GM12878 (cell line): ENCODE data around the gene DUSP7. TPM values are rescaled to one million over a fixed set of nuclear protein-coding genes. Genes with fewer than 3 reads are reported as not detected.

Experiments used
- ATAC-seq: fragments of 200-7000 bp; cut with Tn5 transposase; 3 replicates; pipeline ENCODE4 v1.9.1; 2020; ENCODE audit warnings: mild to moderate bottlenecking, moderate library complexity
- BruUV-seq: library from RNA; stranded (reverse); fragments of 400-500 nt; replicated peaks from 2 replicates; lab custom pipeline; 2021; lab: Mats Ljungman, UMichigan
- CTCF ChIA-PET: fragments of 300-600 bp; sonication (Branson Sonifier 250); formaldehyde crosslinking; extraction: SDS; loops from one replicate; lab custom pipeline; 2021; ENCODE audit warnings: inconsistent platforms; lab: Yijun Ruan, JAX
- POLR2A ChIA-PET: fragments of 350-600 bp; formaldehyde crosslinking; extraction: SDS; loops from one replicate; lab custom pipeline; 2021; ENCODE audit warnings: inconsistent platforms; lab: Charles Lee
- RAD21 ChIA-PET: fragments of 300-600 bp; sonication (Branson Sonifier 250); formaldehyde crosslinking; loops from one replicate; lab custom pipeline; 2023; ENCODE audit warnings: antibody characterized with exemption; ENCODE audit not compliant: unreplicated experiment; lab: Charles Lee
- SMC1A ChIA-PET: fragments of 300-600 bp; sonication (Branson Sonifier 250); formaldehyde crosslinking; loops from one replicate; lab custom pipeline; 2023; ENCODE audit not compliant: unreplicated experiment, uncharacterized antibody; lab: Charles Lee
- DNase-seq: peaks from one replicate; pipeline ENCODE4 v3.0.0-alpha.2; 2011; ENCODE audit warnings: low read depth, low spot score
- FAIRE-seq: peaks from 3 replicates; lab custom pipeline; 2011; peaks lifted over from hg19 to GRCh38; lab: Jason Lieb, UNC
- H2AFZ ChIP-seq: 2 replicates; pipeline ENCODE4 v1.6.0; 2011; ENCODE audit warnings: low read depth, low read length, control low read depth; ENCODE audit not compliant: control insufficient read depth
- H3K27ac ChIP-seq: 2 replicates; pipeline ENCODE4 v1.5.1; 2011; ENCODE audit warnings: control low read depth; ENCODE audit not compliant: control insufficient read depth, insufficient read depth
- H3K27me3 ChIP-seq, 2 experiments: replicated peaks in 1 of 2; 2 replicates each; pipeline versions ENCODE4 v1.6.0 to v1.6.1; 2011; ENCODE audit warnings: low read length in 1 of 2; ENCODE audit not compliant: control insufficient read depth in 2 of 2, insufficient read depth in 2 of 2
- H3K36me3 ChIP-seq, 2 experiments: 2 replicates each; pipeline ENCODE4 v1.5.1; 2011; ENCODE audit warnings: low read length in 1 of 2; ENCODE audit not compliant: control insufficient read depth in 2 of 2, insufficient read depth in 2 of 2
- H3K4me1 ChIP-seq: 2 replicates; pipeline ENCODE4 v1.6.1; 2011; ENCODE audit warnings: mild to moderate bottlenecking, low read length, moderate library complexity, mixed read lengths; ENCODE audit not compliant: control insufficient read depth, insufficient read depth
- H3K4me2 ChIP-seq: 2 replicates; pipeline ENCODE4 v1.6.0; 2011; ENCODE audit warnings: control low read depth; ENCODE audit not compliant: control insufficient read depth, insufficient read depth
- H3K4me3 ChIP-seq: fragments of 200-600 bp; sonication (generic); 2 replicates; pipeline ENCODE4 v1.5.1; 2016
- H3K79me2 ChIP-seq: 2 replicates; pipeline ENCODE4 v1.6.0; 2011; ENCODE audit warnings: low read length; ENCODE audit not compliant: control insufficient read depth, insufficient read depth
- H3K9ac ChIP-seq: 2 replicates; pipeline ENCODE4 v1.8.0; 2011; ENCODE audit warnings: low read length, control low read depth, mixed read lengths; ENCODE audit not compliant: control insufficient read depth, insufficient read depth
- H3K9me3 ChIP-seq: replicated peaks from 3 replicates; pipeline ENCODE4 v1.5.1; 2011; ENCODE audit warnings: mild to moderate bottlenecking, low read length; ENCODE audit not compliant: control insufficient read depth, insufficient read depth
- H4K20me1 ChIP-seq: 2 replicates; pipeline ENCODE4 v1.6.0; 2011; ENCODE audit not compliant: control insufficient read depth, insufficient read depth
- BACH1 ChIP-seq: fragments of 450-650 bp; IDR thresholded peaks from 2 replicates; pipeline ENCODE4 v1.6.1; 2017; ENCODE audit warnings: mild to moderate bottlenecking, borderline replicate concordance
- CBFB ChIP-seq: IDR thresholded peaks from 2 replicates; pipeline ENCODE4 v1.6.1; 2016; ENCODE audit warnings: antibody characterized with exemption, low read depth
- CHD1 ChIP-seq: IDR thresholded peaks from 2 replicates; pipeline ENCODE4 v1.6.1; 2012; ENCODE audit warnings: low read depth, low read length, improper control_type of control experiment
- CHD4 ChIP-seq: fragments of 200-600 bp; sonication (generic); IDR thresholded peaks from 2 replicates; pipeline ENCODE4 v1.6.1; 2016; ENCODE audit warnings: mild to moderate bottlenecking
- EZH2 ChIP-seq: IDR thresholded peaks from 2 replicates; pipeline ENCODE4 v1.6.1; 2012; ENCODE audit warnings: low read depth, mild to moderate bottlenecking, control low read depth, inconsistent platforms, low read length, borderline replicate concordance; ENCODE audit not compliant: control insufficient read depth
- FOS ChIP-seq: IDR thresholded peaks from 3 replicates; pipeline ENCODE4 v1.6.1; 2011; ENCODE audit warnings: borderline replicate concordance; ENCODE audit not compliant: insufficient read length; ENCODE audit errors: extremely low read depth
- LARP7 ChIP-seq: fragments of 450-650 bp; IDR thresholded peaks from 2 replicates; pipeline ENCODE4 v1.6.1; 2017; ENCODE audit warnings: mild to moderate bottlenecking
- NRF1 ChIP-seq: conservative IDR thresholded peaks from 2 replicates; pipeline ENCODE4 v1.6.1; 2011; ENCODE audit warnings: mild to moderate bottlenecking, low read depth, low read length, improper control_type of control experiment
- PKNOX1 ChIP-seq: fragments of 450-650 bp; IDR thresholded peaks from 2 replicates; pipeline ENCODE4 v1.6.1; 2016; ENCODE audit warnings: mild to moderate bottlenecking
- POLR2AphosphoS2 ChIP-seq: IDR thresholded peaks from 2 replicates; pipeline ENCODE4 v1.6.1; 2011; ENCODE audit warnings: low read depth, mild to moderate bottlenecking, low read length, improper control_type of control experiment, moderate library complexity
- RFX5 ChIP-seq: IDR thresholded peaks from 2 replicates; pipeline ENCODE4 v1.6.1; 2011; ENCODE audit warnings: low read depth, low read length, improper control_type of control experiment
- SIN3A ChIP-seq: IDR thresholded peaks from 2 replicates; pipeline ENCODE4 v1.6.1; 2012; ENCODE audit warnings: low read depth, low read length, improper control_type of control experiment
- TCF7 ChIP-seq: IDR thresholded peaks from 2 replicates; pipeline ENCODE4 v1.6.1; 2014; ENCODE audit warnings: antibody characterized with exemption, borderline replicate concordance
- USF1 ChIP-seq: IDR thresholded peaks from 2 replicates; pipeline ENCODE4 v1.6.1; 2011; ENCODE audit warnings: borderline replicate concordance, low read depth, mild to moderate bottlenecking, moderate library complexity, mixed read lengths, low read length; ENCODE audit not compliant: insufficient read depth; ENCODE audit errors: extremely low read length
- USF2 ChIP-seq: IDR thresholded peaks from 2 replicates; pipeline ENCODE4 v1.6.1; 2011; ENCODE audit warnings: low read depth, low read length, improper control_type of control experiment, borderline replicate concordance
- WGBS: methylation state at CpG from one replicate; pipeline ENCODE4 v1.1.6; 2016; ENCODE audit warnings: low lambda C conversion rate; ENCODE audit not compliant: insufficient replicate concordance, insufficient coverage; ENCODE audit errors: missing lambda C conversion rate; 5-methylcytosine and 5-hydroxymethylcytosine counted together
- in situ Hi-C: fragments of 300-500 bp; cut with MboI; formaldehyde crosslinking; loops from 9 replicates; pipeline ENCODE4 v1.14.3; 2018; ENCODE audit warnings: mixed read lengths
- intact Hi-C: fragments of 100-400 bp; cut with micrococcal nuclease; formaldehyde crosslinking; loops from one replicate; pipeline ENCODE4 v1.14.2; 2022; ENCODE audit not compliant: unreplicated experiment
- polyA plus RNA-seq, 11 experiments: library from polyadenylated mRNA; depleted of rRNA in 4 of 11; unstranded in 6 of 11; stranded (reverse) in 5 of 11; fragments of >200 nt; fragmentation: Nextera tagmentation in 4 of 11; fragmentation: Illumina TruSeq in 1 of 11; extraction: Ambion mirVana in 4 of 11; extraction: Trizol in 1 of 11; gene quantifications; 1 replicate in 1 of 11; 2 replicates in 10 of 11; pipeline versions ENCODE4 v1.2.1 to v1.2.3, GENCODE V29; 2011 to 2016; ENCODE audit warnings: inconsistent platforms in 2 of 11, missing spikeins in 2 of 11, low read depth in 1 of 11
- total RNA-seq, 4 experiments: library from RNA; depleted of rRNA in 3 of 4; stranded (reverse); fragments of >200 nt in 3 of 4; fragmentation: Illumina TruSeq in 1 of 4; extraction: Trizol in 1 of 4; gene quantifications; 2 replicates each; pipeline versions ENCODE4 v1.2.1 to v1.2.3, GENCODE V29; 2013 to 2021

DUSP7 gene
- total and polyA plus RNA-seq, 10 of the 15 experiments (the other 5 are each of a cell fraction or from before 2014, with no cell fraction given), result 0.73 to 17.0 (median 7.9) TPM

GRCh38 chr3:52039846-52040245, 16.5 kb downstream of the DUSP7 start:
- H3K4me2 ChIP-seq, result no peak overlapping the region
- peaks cover 7% of the 10 kb centered on the region; the same call in 1 of the 2 replicates for H3K4me1 ChIP-seq
- in situ Hi-C loops, result no loop called here
- 45% methylated on average over 14 of the region's 17 CpGs for WGBS
- H3K9me3 ChIP-seq, result no peaks in the 10 kb centered on the region
- TF ChIP-seq RFX5 (no peak), POLR2AphosphoS2 (no peak), LARP7 (no peak), CBFB (no peak), CHD1 (no peak), PKNOX1 (no peak), TCF7 (no peak), USF1 (no peak), BACH1 (no peak), USF2 (no peak), FOS (no peak), EZH2 (no peak), SIN3A (no peak), CHD4 (no peak), NRF1 (no peak)
- TF ChIP-seq, all 136 proteins: peak for 0
- no peak overlapping the region for H3K4me3 ChIP-seq
- H3K79me2 ChIP-seq, result no peaks in the 10 kb centered on the region
- H3K27me3 ChIP-seq, result no peaks in the 10 kb centered on the region
- POLR2A ChIA-PET, result no interaction called here
- SMC1A ChIA-PET, result no interaction called here
- RAD21 ChIA-PET, result interaction anchor here (1.0 to 2.5 kb wide), 2 partner anchors 14 to 38 kb away, joined by 4 to 19 read pairs; no protein-coding TSS in a partner anchor
- no peak overlapping the region for H3K27ac ChIP-seq
- no TSS peak for BruUV-seq
- DNase-seq, result no peak
- ATAC-seq, result no peak
- no peak for FAIRE-seq
- no peak overlapping the region for H2AFZ ChIP-seq
- intact Hi-C loops, result no loop called here
- CTCF ChIA-PET, result interaction anchor here (1.1 to 1.5 kb wide), 2 partner anchors 10 to 81 kb away, joined by 3 read pairs; no protein-coding TSS in a partner anchor
- H4K20me1 ChIP-seq, result no peaks in the 10 kb centered on the region
- no peak overlapping the region for H3K9ac ChIP-seq
- no peaks in the 10 kb centered on the region for H3K36me3 ChIP-seq
